K562 (cell line): ENCODE data around the gene BRAT1. TPM values are rescaled to one million over a fixed set of nuclear protein-coding genes. Genes with fewer than 3 reads are reported as not detected.

ENCODE experiments used
- ATAC-seq: fragments of 200-7000 bp; cut with Tn5 transposase; 3 replicates; pipeline ENCODE4 v1.9.1; 2020; ENCODE audit warnings: moderate library complexity
- BruUV-seq: library from RNA; stranded (reverse); fragments of 400-500 nt; replicated peaks from 2 replicates; lab custom pipeline; 2021; lab: Mats Ljungman, UMichigan
- CTCF ChIA-PET: fragments of 300-600 bp; formaldehyde crosslinking; extraction: SDS; loops from one replicate; lab custom pipeline; 2021; ENCODE audit warnings: low intra/inter-chr PET ratio; lab: Yijun Ruan, JAX
- POLR2A ChIA-PET: fragments of 300-600, 350-650 bp; sonication (Branson Sonifier 250); formaldehyde crosslinking; extraction: SDS; loops from one replicate; lab custom pipeline; 2021; ENCODE audit warnings: antibody characterized with exemption, inconsistent platforms; lab: Yijun Ruan, JAX
- DNase-seq, 4 experiments: peaks; one replicate each; pipeline versions ENCODE4 v3.0.0 to v3.0.0-alpha.2; 2011 to 2018; ENCODE audit warnings: low spot score in 3 of 4, mixed read lengths in 3 of 4; ENCODE audit errors: extremely low read depth in 1 of 4
- FAIRE-seq: peaks from 2 replicates; lab custom pipeline; 2011; peaks lifted over from hg19 to GRCh38; lab: Jason Lieb, UNC
- H2AFZ ChIP-seq: 2 replicates; pipeline ENCODE4 v1.6.0; 2011; ENCODE audit warnings: low read depth, low read length, control low read depth, inconsistent platforms
- H3K27ac ChIP-seq: fragments of 200-600 bp; 3 replicates; pipeline ENCODE4 v1.8.0; 2011; ENCODE audit warnings: low read depth, mild to moderate bottlenecking, control low read depth, inconsistent platforms, low read length, moderate library complexity, mixed read lengths; ENCODE audit errors: extremely low read depth
- H3K27me3 ChIP-seq, 2 experiments: fragments of 300-600 bp in 1 of 2; 2 replicates in 1 of 2; 3 replicates in 1 of 2; pipeline versions ENCODE4 v1.6.0 to v1.8.0; 2011; ENCODE audit warnings: inconsistent platforms in 2 of 2, low read length in 2 of 2, mild to moderate bottlenecking in 1 of 2, mixed read lengths in 1 of 2, moderate library complexity in 1 of 2; ENCODE audit not compliant: control insufficient read depth in 2 of 2, insufficient read depth in 2 of 2
- H3K36me3 ChIP-seq: fragments of 300-600 bp; 3 replicates; pipeline ENCODE4 v1.8.0; 2011; ENCODE audit warnings: mild to moderate bottlenecking, low read length, inconsistent platforms; ENCODE audit not compliant: control insufficient read depth, insufficient read depth
- H3K4me1 ChIP-seq, 2 experiments: fragments of 200-600 bp in 1 of 2; replicated peaks in 1 of 2; 2 replicates in 1 of 2; 3 replicates in 1 of 2; pipeline versions ENCODE4 v1.5.1 to v1.8.0; 2011; ENCODE audit warnings: inconsistent platforms in 2 of 2, low read length in 2 of 2, mild to moderate bottlenecking in 1 of 2, mixed read lengths in 1 of 2, moderate library complexity in 1 of 2; ENCODE audit not compliant: control insufficient read depth in 2 of 2, insufficient read depth in 2 of 2
- H3K4me2 ChIP-seq: 2 replicates; pipeline ENCODE4 v1.6.1; 2011; ENCODE audit warnings: low read length, control low read depth, inconsistent platforms, mixed read lengths; ENCODE audit not compliant: insufficient read depth
- H3K4me3 ChIP-seq: fragments of 200-600 bp; sonication (generic), shearing (Covaris generic); 2 replicates; pipeline ENCODE4 v1.5.1; 2016; ENCODE audit warnings: control low read depth, inconsistent platforms
- H3K79me2 ChIP-seq: fragments of 200-600 bp; 3 replicates; pipeline ENCODE4 v1.8.0; 2011; ENCODE audit warnings: low read length, inconsistent platforms; ENCODE audit not compliant: control insufficient read depth, insufficient read depth
- H3K9ac ChIP-seq, 2 experiments: 2 replicates each; pipeline versions ENCODE4 v1.6.0 to v1.6.1; 2011; ENCODE audit warnings: low read depth in 2 of 2, low read length in 2 of 2, control low read depth in 1 of 2, inconsistent platforms in 1 of 2, mild to moderate bottlenecking in 1 of 2, mixed read lengths in 1 of 2; ENCODE audit not compliant: insufficient read depth in 1 of 2
- H3K9me1 ChIP-seq: one replicate; pipeline ENCODE4 v1.6.0; 2011; ENCODE audit warnings: inconsistent platforms, mild to moderate bottlenecking, low read length, moderate library complexity; ENCODE audit not compliant: control insufficient read depth, insufficient read depth
- H3K9me3 ChIP-seq: replicated peaks from 2 replicates; pipeline ENCODE4 v1.5.1; 2011; ENCODE audit warnings: low read depth, low read length, inconsistent platforms; ENCODE audit not compliant: control insufficient read depth, insufficient read depth
- H4K20me1 ChIP-seq: replicated peaks from 2 replicates; pipeline ENCODE4 v1.6.1; 2011; ENCODE audit warnings: low read length, inconsistent platforms, mixed read lengths; ENCODE audit not compliant: control insufficient read depth, insufficient read depth
- EGR1 ChIP-seq: fragments of 450-650 bp; conservative IDR thresholded peaks from 2 replicates; pipeline ENCODE4 v1.6.1; 2017; ENCODE audit warnings: mild to moderate bottlenecking
- GTF2A2 ChIP-seq: IDR thresholded peaks from 2 replicates; pipeline ENCODE4 v1.6.1; 2016; ENCODE audit warnings: mild to moderate bottlenecking, missing genetic modification characterization, missing compliant biosample characterization
- HNRNPL ChIP-seq: fragments of 200-400 bp; formaldehyde crosslinking; IDR thresholded peaks from 2 replicates; pipeline ENCODE4 v1.6.1; 2017; ENCODE audit warnings: low read depth, mild to moderate bottlenecking, low read length
- L3MBTL2 ChIP-seq: fragments of 450-650 bp; IDR thresholded peaks from 2 replicates; pipeline ENCODE4 v1.6.1; 2016; ENCODE audit warnings: mild to moderate bottlenecking, moderate library complexity
- NFXL1 ChIP-seq: fragments of 450-650 bp; formaldehyde crosslinking; IDR thresholded peaks from 2 replicates; pipeline ENCODE4 v1.4.0; 2021; ENCODE audit warnings: mild to moderate bottlenecking
- SAFB ChIP-seq: fragments of 200-400 bp; formaldehyde crosslinking; IDR thresholded peaks from 2 replicates; pipeline ENCODE4 v1.6.1; 2017; ENCODE audit warnings: low read depth, low read length, borderline replicate concordance
- SMARCB1 ChIP-seq: IDR thresholded peaks from 2 replicates; pipeline ENCODE4 v1.6.1; 2011; ENCODE audit warnings: improper control_type of control experiment, low read depth; ENCODE audit not compliant: insufficient read length
- ZBTB33 ChIP-seq: sonication (generic); formaldehyde crosslinking; IDR thresholded peaks from 2 replicates; pipeline ENCODE4 v1.8.1; 2023; ENCODE audit warnings: mild to moderate bottlenecking, missing genetic modification reagents
- ZFP1 ChIP-seq: fragments of 450-650 bp; formaldehyde crosslinking; IDR thresholded peaks from 2 replicates; pipeline ENCODE4 v1.4.0; 2020; ENCODE audit warnings: mild to moderate bottlenecking, mixed read lengths
- ZNF24 ChIP-seq: fragments of 450-650 bp; IDR thresholded peaks from 2 replicates; pipeline ENCODE4 v1.6.1; 2016
- ZNF589 ChIP-seq: fragments of 200-800 bp; sonication (Bioruptor generic); IDR thresholded peaks from 2 replicates; pipeline ENCODE4 v1.6.1; 2016; ENCODE audit warnings: low read depth, missing genetic modification characterization, missing compliant biosample characterization
- WGBS: fragments of 100-300 bp; shearing (Covaris generic); methylation state at CpG from one replicate; pipeline ENCODE4 v1.1.6; 2016; ENCODE audit warnings: low coverage, mixed read lengths; ENCODE audit not compliant: insufficient coverage; ENCODE audit errors: missing lambda C conversion rate; 5-methylcytosine and 5-hydroxymethylcytosine counted together
- in situ Hi-C: fragments of 300-500 bp; cut with MboI; formaldehyde crosslinking; loops from 4 replicates; pipeline ENCODE4 v1.15.0; 2018; ENCODE audit warnings: inconsistent platforms, mixed read lengths
- intact Hi-C: fragments of 100-400 bp; cut with micrococcal nuclease; formaldehyde crosslinking; loops from 2 replicates; pipeline ENCODE4 v1.14.2; 2022
- polyA plus RNA-seq, 8 experiments: library from polyadenylated mRNA; depleted of rRNA in 4 of 8; stranded (reverse) in 5 of 8; unstranded in 3 of 8; fragments of >200 nt; fragmentation: Nextera tagmentation in 2 of 8; fragmentation: Illumina TruSeq in 1 of 8; extraction: Ambion mirVana in 2 of 8; extraction: Trizol in 1 of 8; gene quantifications; 2 replicates each; pipeline versions ENCODE4 v1.2.1 to v1.2.3, GENCODE V29; 2011 to 2014; ENCODE audit warnings: inconsistent platforms in 1 of 8, missing spikeins in 1 of 8
- total RNA-seq, 7 experiments: library from RNA; depleted of rRNA in 6 of 7; stranded (reverse); fragments of >200 nt in 6 of 7; fragmentation: Illumina TruSeq in 2 of 7; extraction: Trizol in 2 of 7; gene quantifications; 2 replicates each; pipeline versions ENCODE4 v1.2.1 to v1.2.3, GENCODE V29; 2011 to 2021; ENCODE audit warnings: low replicate concordance in 1 of 7
- TF ChIP-seq, protein P1 (sequence below), 2 experiments: fragments of 450-650 bp; IDR thresholded peaks; 2 replicates each; pipeline ENCODE4 v1.6.1; 2016

Gene BRAT1
- total and polyA plus RNA-seq, 9 of the 15 experiments (the other 6 are each of a cell fraction or from before 2014, with no cell fraction given): 0.13 to 49.6 (median 10.5) TPM

DNA sequence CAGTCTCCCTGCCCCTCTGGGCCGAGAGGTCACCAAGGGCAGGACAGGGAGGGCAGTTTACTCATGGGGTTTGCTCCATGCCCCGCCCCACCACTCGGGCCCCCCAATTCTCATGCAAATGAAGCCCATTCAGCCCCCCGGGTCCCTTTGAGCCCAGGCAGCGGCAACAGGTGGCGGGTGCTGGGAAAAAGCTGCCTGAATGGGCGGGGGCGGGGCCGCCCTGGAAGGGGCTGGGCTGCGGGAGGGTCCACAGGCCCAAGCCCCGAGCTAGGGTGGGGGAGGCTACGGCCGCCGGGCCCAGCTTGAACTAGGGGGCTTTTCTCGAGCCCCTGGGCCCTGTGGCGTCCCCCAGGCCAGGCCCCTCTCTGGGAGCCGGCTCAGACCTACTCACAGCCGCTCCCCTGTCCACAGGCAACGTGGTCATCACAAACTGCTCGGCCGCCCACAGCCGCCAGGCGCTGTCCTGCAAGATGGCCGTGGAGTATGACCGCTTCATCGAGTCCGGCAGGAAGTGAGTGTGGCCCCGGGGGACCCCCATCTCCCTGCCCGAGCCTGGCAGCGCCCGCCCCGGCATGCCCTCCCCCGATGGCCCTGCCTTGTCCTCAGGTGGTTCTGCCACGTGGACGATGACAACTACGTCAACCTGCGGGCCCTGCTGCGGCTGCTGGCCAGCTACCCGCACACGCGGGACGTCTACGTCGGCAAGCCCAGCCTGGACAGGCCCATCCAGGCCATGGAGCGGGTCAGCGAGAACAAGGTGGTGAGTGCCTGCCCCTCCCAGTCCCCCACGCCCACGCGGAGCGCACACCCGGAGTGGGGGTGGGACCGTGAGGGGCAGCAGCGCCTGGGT, 30.3 kb downstream of the BRAT1 start:
- intact Hi-C loops: no loop called here
- POLR2A ChIA-PET: interaction anchor here (0.5 to 1.0 kb wide), 3 partner anchors 15 to 125 kb away, joined by 3 read pairs; no protein-coding TSS in a partner anchor

More for the DNA sequence above, 30.3 kb downstream of the BRAT1 start:
- Histone ChIP-seq H3K4me2 (no peak overlapping the region), H3K4me3 (no peak overlapping the region), H3K79me2 (no peaks in the 10 kb centered on the region), H3K27ac (no peak overlapping the region), H3K9me1 (no peaks in the 10 kb centered on the region), H4K20me1 (peaks cover 4% of the 10 kb centered on the region), H3K36me3 (no peaks in the 10 kb centered on the region), H3K9me3 (no peaks in the 10 kb centered on the region), H3K4me1 (peaks cover 16 to 92% of the 10 kb centered on the region in 2 experiments), H2AFZ (no peak overlapping the region), H3K9ac (0 out of 4 replicates have a peak overlapping the region, but pooled peaks of 1 of the 2 experiments have one; percentile 5), H3K27me3 (peaks cover 0 to 14% of the 10 kb centered on the region in 2 experiments; a peak in 2 of 5 replicates)
- in situ Hi-C loops: no loop called here
- no peak for ATAC-seq
- no peak for FAIRE-seq
- CTCF ChIA-PET: no interaction called here
- TF ChIP-seq ZNF589 (CRISPR knock-in tag) (no peak), SMARCB1 (no peak), EGR1 (peak; percentile 77), ZFP1 (no peak), NFXL1 (CRISPR knock-in tag) (no peak), HNRNPL (0 out of 2 replicates have a peak, but pooled peaks have one; percentile 67), SAFB (0 out of 2 replicates have a peak, but pooled peaks have one; percentile 33), L3MBTL2 (no peak), ZNF24 (no peak), GTF2A2 (no peak), ZBTB33 (CRISPR knock-in tag) (peak; percentile 96)
- TF ChIP-seq, protein P1, sequence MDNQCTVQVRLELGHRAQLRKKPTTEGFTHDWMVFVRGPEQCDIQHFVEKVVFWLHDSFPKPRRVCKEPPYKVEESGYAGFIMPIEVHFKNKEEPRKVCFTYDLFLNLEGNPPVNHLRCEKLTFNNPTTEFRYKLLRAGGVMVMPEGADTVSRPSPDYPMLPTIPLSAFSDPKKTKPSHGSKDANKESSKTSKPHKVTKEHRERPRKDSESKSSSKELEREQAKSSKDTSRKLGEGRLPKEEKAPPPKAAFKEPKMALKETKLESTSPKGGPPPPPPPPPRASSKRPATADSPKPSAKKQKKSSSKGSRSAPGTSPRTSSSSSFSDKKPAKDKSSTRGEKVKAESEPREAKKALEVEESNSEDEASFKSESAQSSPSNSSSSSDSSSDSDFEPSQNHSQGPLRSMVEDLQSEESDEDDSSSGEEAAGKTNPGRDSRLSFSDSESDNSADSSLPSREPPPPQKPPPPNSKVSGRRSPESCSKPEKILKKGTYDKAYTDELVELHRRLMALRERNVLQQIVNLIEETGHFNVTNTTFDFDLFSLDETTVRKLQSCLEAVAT (IDR thresholded peaks at IDR 0.05): 0 out of 4 replicates have a peak, but pooled peaks of 1 of the 2 experiments have one; percentile 54
- DNase-seq: peak in 1 of 4 experiments; percentile 36
- 57% methylated on average over 24 of the region's 53 CpGs for WGBS
- no TSS peak for BruUV-seq
